Measurements from ENCODE around the gene AGAP2.
A peak's percentile ranks its signal among the peaks of the same experiment; 100 is the strongest.

The AGAP2 gene

DNA sequence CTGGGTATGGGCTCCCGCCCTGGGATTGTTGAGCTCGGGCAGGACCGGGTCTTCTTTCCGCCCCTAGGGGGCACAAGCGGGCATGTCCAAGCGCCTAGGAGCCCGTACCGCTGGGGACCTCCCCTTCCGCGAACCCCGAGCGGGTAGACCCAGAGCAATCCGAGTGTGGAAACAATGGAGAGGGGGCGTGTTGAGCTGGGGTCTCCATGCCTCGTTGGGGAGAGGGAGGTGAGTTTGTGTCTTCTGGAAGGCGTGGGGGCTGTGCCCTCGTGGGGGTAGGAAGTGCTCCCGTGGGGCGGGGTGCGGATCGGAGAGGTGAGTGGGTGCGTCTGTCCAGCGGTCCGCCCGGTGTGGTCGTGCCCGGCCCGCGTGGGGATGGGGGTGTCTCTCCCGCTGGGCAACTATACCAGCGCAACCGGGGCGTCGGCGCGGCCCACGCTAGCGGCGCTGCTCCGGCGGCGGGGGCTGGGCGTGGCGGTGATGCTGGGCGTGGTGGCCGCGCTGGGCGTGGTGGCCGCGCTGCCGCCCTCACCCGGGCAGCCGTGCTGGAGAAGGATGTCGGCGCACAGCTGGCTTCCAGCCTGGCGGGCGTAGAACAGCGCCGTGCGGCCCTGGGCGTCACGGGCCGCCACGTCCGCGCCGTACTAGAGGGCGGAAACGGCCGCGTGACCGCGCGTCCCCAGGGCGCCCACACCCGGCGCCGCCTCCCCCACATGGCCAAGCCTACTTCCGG is 12.2 kb downstream of the AGAP2 start (continued):
- TF ChIP-seq HOXA7 (CRISPR knock-in tag; IDR thresholded peaks at IDR 0.05; ENCODE audit: borderline replicate concordance) (no peak), ZNF660 (tag by site-specific recombination; IDR thresholded peaks at IDR 0.05) (peak; percentile 38; the same call in 1 of the 2 replicates), ZNF76 (tag by site-specific recombination; IDR thresholded peaks at IDR 0.05; ENCODE audit: borderline replicate concordance, low read depth) (peak; percentile 46; the same call in 1 of the 2 replicates), EGR2 (tag by site-specific recombination; IDR thresholded peaks at IDR 0.05; ENCODE audit: low read depth) (peak; percentile 97), ZNF157 (tag by site-specific recombination; IDR thresholded peaks at IDR 0.05) (no peak), ZNF830 (tag by site-specific recombination; IDR thresholded peaks at IDR 0.05; ENCODE audit: low read depth) (no peak), ZBTB48 (tag by site-specific recombination; IDR thresholded peaks at IDR 0.05) (peak; percentile 87), ZNF785 (tag by site-specific recombination; IDR thresholded peaks at IDR 0.05) (peak; percentile 84), ZNF571 (tag by site-specific recombination; IDR thresholded peaks at IDR 0.05) (no peak), ZNF16 (tag by site-specific recombination; IDR thresholded peaks at IDR 0.05; ENCODE audit: low read depth) (no peak), FEZF1 (tag by site-specific recombination; IDR thresholded peaks at IDR 0.05) (no peak), ZNF48 (tag by site-specific recombination; IDR thresholded peaks at IDR 0.05) (no peak), ZNF514 (tag by site-specific recombination; IDR thresholded peaks at IDR 0.05) (no peak), ZNF747 (tag by site-specific recombination; IDR thresholded peaks at IDR 0.05) (no peak), HOXD13 (CRISPR knock-in tag; IDR thresholded peaks at IDR 0.05; ENCODE audit: borderline replicate concordance) (peak; percentile 26; the same call in 1 of the 2 replicates), ZNF223 (tag by site-specific recombination; IDR thresholded peaks at IDR 0.05) (no peak), ZNF426 (tag by site-specific recombination; IDR thresholded peaks at IDR 0.05) (no peak)
- TF ChIP-seq, protein P1, sequence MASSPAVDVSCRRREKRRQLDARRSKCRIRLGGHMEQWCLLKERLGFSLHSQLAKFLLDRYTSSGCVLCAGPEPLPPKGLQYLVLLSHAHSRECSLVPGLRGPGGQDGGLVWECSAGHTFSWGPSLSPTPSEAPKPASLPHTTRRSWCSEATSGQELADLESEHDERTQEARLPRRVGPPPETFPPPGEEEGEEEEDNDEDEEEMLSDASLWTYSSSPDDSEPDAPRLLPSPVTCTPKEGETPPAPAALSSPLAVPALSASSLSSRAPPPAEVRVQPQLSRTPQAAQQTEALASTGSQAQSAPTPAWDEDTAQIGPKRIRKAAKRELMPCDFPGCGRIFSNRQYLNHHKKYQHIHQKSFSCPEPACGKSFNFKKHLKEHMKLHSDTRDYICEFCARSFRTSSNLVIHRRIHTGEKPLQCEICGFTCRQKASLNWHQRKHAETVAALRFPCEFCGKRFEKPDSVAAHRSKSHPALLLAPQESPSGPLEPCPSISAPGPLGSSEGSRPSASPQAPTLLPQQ (tag by site-specific recombination; IDR thresholded peaks at IDR 0.05) = peak; percentile 88; the same call in 1 of the 2 replicates
- TF ChIP-seq, protein P2, sequence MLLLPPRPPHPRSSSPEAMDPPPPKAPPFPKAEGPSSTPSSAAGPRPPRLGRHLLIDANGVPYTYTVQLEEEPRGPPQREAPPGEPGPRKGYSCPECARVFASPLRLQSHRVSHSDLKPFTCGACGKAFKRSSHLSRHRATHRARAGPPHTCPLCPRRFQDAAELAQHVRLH (tag by site-specific recombination; IDR thresholded peaks at IDR 0.05) = peak; percentile 92
- TF ChIP-seq, protein P3, sequence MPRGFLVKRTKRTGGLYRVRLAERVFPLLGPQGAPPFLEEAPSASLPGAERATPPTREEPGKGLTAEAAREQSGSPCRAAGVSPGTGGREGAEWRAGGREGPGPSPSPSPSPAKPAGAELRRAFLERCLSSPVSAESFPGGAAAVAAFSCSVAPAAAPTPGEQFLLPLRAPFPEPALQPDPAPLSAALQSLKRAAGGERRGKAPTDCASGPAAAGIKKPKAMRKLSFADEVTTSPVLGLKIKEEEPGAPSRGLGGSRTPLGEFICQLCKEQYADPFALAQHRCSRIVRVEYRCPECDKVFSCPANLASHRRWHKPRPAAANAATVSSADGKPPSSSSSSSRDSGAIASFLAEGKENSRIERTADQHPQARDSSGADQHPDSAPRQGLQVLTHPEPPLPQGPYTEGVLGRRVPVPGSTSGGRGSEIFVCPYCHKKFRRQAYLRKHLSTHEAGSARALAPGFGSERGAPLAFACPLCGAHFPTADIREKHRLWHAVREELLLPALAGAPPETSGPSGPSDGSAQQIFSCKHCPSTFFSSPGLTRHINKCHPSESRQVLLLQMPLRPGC (tag by site-specific recombination; IDR thresholded peaks at IDR 0.05) = 0 out of 2 replicates have a peak, but pooled peaks have one; percentile 61
- TF ChIP-seq, protein P4, sequence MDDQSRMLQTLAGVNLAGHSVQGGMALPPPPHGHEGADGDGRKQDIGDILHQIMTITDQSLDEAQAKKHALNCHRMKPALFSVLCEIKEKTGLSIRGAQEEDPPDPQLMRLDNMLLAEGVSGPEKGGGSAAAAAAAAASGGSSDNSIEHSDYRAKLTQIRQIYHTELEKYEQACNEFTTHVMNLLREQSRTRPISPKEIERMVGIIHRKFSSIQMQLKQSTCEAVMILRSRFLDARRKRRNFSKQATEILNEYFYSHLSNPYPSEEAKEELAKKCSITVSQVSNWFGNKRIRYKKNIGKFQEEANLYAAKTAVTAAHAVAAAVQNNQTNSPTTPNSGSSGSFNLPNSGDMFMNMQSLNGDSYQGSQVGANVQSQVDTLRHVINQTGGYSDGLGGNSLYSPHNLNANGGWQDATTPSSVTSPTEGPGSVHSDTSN (CRISPR knock-in tag; IDR thresholded peaks at IDR 0.05) = peak; percentile 56; the same call in 1 of the 2 replicates
- TF ChIP-seq, protein P5, sequence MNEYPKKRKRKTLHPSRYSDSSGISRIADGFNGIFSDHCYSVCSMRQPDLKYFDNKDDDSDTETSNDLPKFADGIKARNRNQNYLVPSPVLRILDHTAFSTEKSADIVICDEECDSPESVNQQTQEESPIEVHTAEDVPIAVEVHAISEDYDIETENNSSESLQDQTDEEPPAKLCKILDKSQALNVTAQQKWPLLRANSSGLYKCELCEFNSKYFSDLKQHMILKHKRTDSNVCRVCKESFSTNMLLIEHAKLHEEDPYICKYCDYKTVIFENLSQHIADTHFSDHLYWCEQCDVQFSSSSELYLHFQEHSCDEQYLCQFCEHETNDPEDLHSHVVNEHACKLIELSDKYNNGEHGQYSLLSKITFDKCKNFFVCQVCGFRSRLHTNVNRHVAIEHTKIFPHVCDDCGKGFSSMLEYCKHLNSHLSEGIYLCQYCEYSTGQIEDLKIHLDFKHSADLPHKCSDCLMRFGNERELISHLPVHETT (tag by site-specific recombination; IDR thresholded peaks at IDR 0.05) = no peak
- TF ChIP-seq, protein P6, sequence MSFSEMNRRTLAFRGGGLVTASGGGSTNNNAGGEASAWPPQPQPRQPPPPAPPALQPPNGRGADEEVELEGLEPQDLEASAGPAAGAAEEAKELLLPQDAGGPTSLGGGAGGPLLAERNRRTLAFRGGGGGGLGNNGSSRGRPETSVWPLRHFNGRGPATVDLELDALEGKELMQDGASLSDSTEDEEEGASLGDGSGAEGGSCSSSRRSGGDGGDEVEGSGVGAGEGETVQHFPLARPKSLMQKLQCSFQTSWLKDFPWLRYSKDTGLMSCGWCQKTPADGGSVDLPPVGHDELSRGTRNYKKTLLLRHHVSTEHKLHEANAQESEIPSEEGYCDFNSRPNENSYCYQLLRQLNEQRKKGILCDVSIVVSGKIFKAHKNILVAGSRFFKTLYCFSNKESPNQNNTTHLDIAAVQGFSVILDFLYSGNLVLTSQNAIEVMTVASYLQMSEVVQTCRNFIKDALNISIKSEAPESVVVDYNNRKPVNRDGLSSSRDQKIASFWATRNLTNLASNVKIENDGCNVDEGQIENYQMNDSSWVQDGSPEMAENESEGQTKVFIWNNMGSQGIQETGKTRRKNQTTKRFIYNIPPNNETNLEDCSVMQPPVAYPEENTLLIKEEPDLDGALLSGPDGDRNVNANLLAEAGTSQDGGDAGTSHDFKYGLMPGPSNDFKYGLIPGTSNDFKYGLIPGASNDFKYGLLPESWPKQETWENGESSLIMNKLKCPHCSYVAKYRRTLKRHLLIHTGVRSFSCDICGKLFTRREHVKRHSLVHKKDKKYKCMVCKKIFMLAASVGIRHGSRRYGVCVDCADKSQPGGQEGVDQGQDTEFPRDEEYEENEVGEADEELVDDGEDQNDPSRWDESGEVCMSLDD (tag by site-specific recombination; IDR thresholded peaks at IDR 0.05) = peak; percentile 99
- TF ChIP-seq, protein P7, sequence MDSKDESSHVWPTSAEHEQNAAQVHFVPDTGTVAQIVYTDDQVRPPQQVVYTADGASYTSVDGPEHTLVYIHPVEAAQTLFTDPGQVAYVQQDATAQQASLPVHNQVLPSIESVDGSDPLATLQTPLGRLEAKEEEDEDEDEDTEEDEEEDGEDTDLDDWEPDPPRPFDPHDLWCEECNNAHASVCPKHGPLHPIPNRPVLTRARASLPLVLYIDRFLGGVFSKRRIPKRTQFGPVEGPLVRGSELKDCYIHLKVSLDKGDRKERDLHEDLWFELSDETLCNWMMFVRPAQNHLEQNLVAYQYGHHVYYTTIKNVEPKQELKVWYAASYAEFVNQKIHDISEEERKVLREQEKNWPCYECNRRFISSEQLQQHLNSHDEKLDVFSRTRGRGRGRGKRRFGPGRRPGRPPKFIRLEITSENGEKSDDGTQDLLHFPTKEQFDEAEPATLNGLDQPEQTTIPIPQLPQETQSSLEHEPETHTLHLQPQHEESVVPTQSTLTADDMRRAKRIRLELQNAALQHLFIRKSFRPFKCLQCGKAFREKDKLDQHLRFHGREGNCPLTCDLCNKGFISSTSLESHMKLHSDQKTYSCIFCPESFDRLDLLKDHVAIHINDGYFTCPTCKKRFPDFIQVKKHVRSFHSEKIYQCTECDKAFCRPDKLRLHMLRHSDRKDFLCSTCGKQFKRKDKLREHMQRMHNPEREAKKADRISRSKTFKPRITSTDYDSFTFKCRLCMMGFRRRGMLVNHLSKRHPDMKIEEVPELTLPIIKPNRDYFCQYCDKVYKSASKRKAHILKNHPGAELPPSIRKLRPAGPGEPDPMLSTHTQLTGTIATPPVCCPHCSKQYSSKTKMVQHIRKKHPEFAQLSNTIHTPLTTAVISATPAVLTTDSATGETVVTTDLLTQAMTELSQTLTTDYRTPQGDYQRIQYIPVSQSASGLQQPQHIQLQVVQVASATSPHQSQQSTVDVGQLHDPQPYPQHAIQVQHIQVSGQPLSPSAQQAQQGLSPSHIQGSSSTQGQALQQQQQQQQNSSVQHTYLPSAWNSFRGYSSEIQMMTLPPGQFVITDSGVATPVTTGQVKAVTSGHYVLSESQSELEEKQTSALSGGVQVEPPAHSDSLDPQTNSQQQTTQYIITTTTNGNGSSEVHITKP (tag by site-specific recombination; IDR thresholded peaks at IDR 0.05) = peak; percentile 61
- TF ChIP-seq, protein P8, sequence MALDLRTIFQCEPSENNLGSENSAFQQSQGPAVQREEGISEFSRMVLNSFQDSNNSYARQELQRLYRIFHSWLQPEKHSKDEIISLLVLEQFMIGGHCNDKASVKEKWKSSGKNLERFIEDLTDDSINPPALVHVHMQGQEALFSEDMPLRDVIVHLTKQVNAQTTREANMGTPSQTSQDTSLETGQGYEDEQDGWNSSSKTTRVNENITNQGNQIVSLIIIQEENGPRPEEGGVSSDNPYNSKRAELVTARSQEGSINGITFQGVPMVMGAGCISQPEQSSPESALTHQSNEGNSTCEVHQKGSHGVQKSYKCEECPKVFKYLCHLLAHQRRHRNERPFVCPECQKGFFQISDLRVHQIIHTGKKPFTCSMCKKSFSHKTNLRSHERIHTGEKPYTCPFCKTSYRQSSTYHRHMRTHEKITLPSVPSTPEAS (tag by site-specific recombination; IDR thresholded peaks at IDR 0.05) = peak; percentile 60
